Activated CD4-positive, alpha-beta T cell treated with anti-CD3 and anti-CD28 coated beads, Interleukin-2, amount 50 U/mL, for 4 hours (primary cell): Measurements from ENCODE around the gene ERAL1.
A peak's percentile ranks its signal among the peaks of the same experiment; 100 is the strongest.
"Not testable (repeated sequence)": the region's sequence is repeated elsewhere in the genome, so short reads cannot be mapped to it uniquely, and the experiment has no call there.

Experiments used
- DNase-seq, 2 experiments: peaks; one replicate each; pipeline ENCODE4 v3.0.0-alpha.2; 2020

ERAL1 gene

GRCh38 chr17:28880572-28880945, 25.7 kb downstream of the ERAL1 start:
- DNase-seq, result no peak

- DNase-seq, result no peak
Observed at GRCh38 chr17:28881533-28882056, 26.8 kb downstream of the ERAL1 start.

GRCh38 chr17:28882154-28882895, 27.5 kb downstream of the ERAL1 start:
- DNase-seq, result no peak

GRCh38 chr17:28883967-28884702, 29.3 kb downstream of the ERAL1 start:
- DNase-seq, result no peak

GRCh38 chr17:28885363-28885762, 30.5 kb downstream of the ERAL1 start:
- no peak for DNase-seq

GRCh38 chr17:28885951-28886350, 31.1 kb downstream of the ERAL1 start:
- no peak for DNase-seq

- DNase-seq, result no peak
Observed at GRCh38 chr17:28887871-28888471, 33.2 kb downstream of the ERAL1 start.

GRCh38 chr17:28888832-28889231, 34.0 kb downstream of the ERAL1 start:
- DNase-seq, result no peak

GRCh38 chr17:28889996-28890395, 35.2 kb downstream of the ERAL1 start:
- DNase-seq, result no peak

- DNase-seq, result no peak
Observed at GRCh38 chr17:28891201-28891600, 36.4 kb downstream of the ERAL1 start.

- DNase-seq, result no peak
Observed at GRCh38 chr17:28892024-28892423, 37.2 kb downstream of the ERAL1 start.

- DNase-seq, result not testable (repeated sequence)
Observed at GRCh38 chr17:28893248-28894183, 38.7 kb downstream of the ERAL1 start.

GRCh38 chr17:28895794-28896447, 41.1 kb downstream of the ERAL1 start:
- DNase-seq, result no peak

- DNase-seq, result no peak
Observed at GRCh38 chr17:28896491-28896883, 41.7 kb downstream of the ERAL1 start.

- DNase-seq, result peak; percentile 45 to 50
Observed at GRCh38 chr17:28896884-28897768, 42.3 kb downstream of the ERAL1 start, which contains the start of gene FLOT2. FLOT2 (minus strand) TSS chr17:28897733; CDS start chr17:28897574, 159 bp downstream.

- DNase-seq, result no peak
Observed at GRCh38 chr17:28897769-28898526, 43.1 kb downstream of the ERAL1 start.

- DNase-seq, result no peak
Observed at GRCh38 chr17:28898527-28898955, 43.7 kb downstream of the ERAL1 start.

GRCh38 chr17:28899212-28899815, 44.5 kb downstream of the ERAL1 start:
- DNase-seq, result no peak

GRCh38 chr17:28900986-28901726, 46.3 kb downstream of the ERAL1 start:
- DNase-seq, result no peak
